ENCODE data around the gene CXorf38.

- TF ChIP-seq CTCF (conservative IDR thresholded peaks at IDR 0.05; ENCODE audit: low read depth, low read length) (no peak), EZH2phosphoT487 (IDR thresholded peaks at IDR 0.05; ENCODE audit: borderline replicate concordance, low read length) (no peak), EZH2 (IDR thresholded peaks at IDR 0.05; ENCODE audit: low read length, unreplicated experiment) (no peak)
Measured at GRCh38 chrX:40615976-40616375, 31.4 kb downstream of the CXorf38 start.

Data from PC-3 (cell line).